HG02610 (cell line): Measurements from ENCODE around the gene SHE.
"Not testable (repeated sequence)": the region's sequence is repeated elsewhere in the genome, so short reads cannot be mapped to it uniquely, and the experiment has no call there.

ENCODE experiments used
- ATAC-seq: cut with Tn5 transposase; IDR thresholded peaks from one replicate; pipeline ENCODE4 v1.9.1; 2021; ENCODE audit warnings: mild to moderate bottlenecking, moderate library complexity; ENCODE audit not compliant: unreplicated experiment

SHE gene

DNA sequence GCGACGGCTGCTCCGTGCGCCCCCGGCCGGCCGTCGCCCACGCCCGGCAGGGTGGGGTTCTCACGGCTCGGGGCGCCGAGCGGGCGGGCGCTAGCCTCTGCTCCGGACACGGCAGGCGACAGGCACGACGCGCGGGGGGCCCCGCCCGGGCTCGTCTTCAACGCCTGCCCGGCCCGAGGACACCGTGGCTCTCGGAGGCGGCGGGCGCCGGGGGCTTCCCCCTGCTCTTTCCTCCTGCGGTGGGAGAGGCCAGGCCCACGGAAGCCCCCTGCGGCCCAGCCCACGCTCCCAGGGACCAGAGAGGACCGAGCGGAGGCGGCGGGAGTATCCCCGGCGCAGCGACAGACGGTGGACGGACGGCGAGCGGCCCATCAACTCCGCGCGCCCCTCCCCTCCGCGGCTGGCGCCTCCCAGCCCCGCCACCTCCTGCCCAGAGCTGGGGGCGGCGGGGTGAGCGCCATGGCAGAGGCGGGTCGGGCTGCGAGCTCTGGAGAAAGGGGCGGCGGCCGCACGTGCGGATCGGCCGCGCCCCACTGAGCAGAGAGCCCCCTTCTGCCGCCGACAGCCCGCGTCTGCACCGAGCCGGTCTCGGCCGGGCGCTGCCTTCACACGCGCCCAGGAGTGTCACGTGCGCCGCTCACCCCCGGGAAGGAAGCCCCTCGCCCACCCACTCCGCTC is at the start of gene SHE, which contains the start of gene TDRD10:
Gene SHE (minus strand): TSS at position 347 of the 678 bp plus-strand sequence. CDS start 386 bp downstream, outside the sequence.
Gene TDRD10 (plus strand): TSS at position 154 of the 678 bp plus-strand sequence. CDS start 4,685 bp downstream, outside the sequence.
- ATAC-seq: no peak

DNA sequence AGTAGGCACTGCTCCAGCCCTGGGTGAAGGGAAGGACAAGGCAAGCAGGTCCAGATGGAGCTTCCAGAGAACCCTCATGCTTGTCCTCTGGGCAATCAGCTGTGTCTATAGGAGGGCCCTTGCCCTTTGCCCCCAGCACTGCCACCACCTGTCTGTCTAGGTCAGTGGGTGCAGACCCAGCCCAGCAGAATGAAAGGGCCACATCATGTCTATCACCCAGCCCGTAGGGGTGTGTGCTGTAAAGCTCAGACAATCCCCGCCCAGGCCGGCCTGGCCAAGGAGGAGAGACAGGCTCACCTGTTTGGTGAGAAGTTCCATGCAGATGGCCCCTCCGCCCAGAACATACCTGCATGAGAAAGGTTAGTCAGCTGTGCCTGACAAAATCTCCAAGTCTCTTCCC is 49.3 kb upstream of the SHE start:
- ATAC-seq: no peak

DNA sequence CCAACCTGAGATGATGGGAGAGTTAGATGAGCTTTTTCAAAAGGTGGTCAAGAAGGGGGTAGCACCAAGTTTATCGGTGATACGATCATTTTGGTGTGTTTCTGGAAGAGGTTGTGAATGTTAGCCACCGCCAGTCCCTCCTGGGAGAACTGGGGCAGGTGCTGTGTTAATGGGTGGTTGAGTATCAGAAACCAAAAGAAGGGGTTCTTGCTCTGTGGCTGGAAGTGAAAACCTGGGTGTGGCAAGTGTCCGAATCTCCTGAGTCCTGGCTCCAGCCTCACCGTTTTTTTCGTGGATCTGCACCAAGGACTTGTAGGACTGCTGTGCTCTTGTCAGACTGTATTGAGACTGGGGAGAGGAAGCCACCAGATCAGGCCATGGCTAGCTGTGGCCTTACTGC is 48.4 kb upstream of the SHE start:
- ATAC-seq: no peak

DNA sequence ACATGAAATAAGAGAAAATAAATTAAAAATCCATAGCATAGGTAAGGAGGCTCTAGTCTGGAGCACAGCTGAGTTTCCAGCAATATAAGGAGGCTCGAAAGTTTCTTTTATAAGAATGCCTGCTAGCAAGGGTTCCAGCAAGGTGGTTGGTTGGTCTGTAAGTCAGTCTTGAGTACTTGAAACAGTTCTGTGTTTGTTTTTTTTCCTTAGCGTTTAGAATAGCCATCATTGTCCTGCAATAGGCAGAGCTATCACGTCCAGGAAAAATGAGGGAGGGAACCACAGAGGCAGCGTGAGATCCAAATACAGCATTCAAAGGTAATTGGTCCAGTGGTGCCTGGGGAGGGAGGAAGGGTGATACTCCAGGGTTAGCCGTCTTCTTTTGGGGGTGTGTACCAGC is 47.9 kb upstream of the SHE start:
- ATAC-seq: no peak

DNA sequence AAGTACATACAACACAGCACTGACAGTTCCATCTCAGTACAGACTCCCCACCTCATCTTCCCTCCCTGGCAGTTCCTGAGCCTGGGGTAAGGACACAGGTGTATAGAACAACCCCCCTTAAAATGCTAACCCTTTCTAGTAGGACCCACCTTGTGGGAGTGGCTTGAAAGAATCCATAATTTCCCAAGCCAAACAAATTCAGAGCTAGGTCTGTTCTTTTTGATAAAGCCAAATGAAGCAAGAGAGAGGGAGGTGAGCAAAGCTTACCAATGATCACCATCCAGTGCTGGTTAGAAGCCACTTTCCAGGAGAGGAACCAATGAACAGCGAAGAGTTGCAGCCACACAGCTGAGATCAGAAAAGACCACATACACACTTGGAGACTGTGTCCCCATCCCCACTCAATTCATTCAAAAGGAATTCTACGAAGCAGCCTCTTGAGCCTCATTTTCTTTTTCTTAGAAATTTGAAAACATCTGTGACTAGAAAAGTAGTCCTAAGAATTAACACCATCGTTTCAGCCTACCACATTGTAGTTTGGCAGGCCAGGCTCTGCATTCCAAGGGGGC is 47.1 kb upstream of the SHE start:
- no peak for ATAC-seq

DNA sequence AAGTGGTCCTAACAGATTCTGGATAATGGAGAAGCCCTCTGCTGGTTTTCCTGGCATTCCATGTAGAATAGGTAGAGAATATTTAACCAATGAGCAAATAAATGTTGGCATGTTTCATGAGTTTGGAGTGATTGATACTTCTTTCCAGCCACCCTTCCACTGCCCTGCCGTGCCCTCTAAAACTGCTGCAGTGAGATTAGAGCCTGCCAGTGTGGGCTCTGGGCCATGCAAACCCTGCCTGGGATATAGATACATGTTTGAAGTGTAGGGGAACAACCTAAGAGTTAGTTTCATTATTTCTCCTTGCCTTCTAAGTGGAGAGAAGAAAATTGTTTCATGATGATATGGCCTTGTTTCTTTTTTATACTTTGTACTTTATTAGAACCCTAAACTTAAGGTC is 45.8 kb upstream of the SHE start:
- no peak for ATAC-seq

DNA sequence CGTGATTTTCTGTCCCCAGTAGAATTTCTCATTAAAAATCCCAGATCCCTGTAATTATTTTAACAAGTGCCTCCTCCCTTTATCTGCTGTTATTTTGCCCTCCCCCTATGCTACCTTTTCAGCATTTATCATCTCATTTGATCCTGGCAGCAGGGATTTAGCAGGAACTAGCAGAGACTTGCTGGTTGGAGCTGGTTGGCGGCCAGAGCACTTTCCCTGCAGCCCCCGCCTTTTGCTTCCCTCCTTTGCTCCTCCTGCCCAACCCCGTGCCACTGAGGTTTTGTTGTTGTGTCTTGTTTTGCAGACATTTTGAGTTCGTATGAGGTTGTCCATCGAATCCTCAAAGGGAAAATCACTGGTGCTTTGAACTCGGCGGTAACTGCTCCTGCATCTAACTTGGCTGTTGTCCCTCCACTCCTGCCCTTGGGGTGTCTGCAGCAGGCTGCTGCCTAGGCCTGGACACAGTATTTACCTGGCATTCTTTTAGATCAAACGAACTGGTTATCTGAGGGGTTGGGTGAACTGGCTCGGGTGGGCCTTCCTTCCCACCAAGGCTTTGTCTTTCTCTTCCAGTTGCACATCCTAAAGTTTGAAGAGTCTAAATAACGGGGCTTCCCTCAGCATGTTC is 45.0 kb upstream of the SHE start:
- no peak for ATAC-seq

DNA sequence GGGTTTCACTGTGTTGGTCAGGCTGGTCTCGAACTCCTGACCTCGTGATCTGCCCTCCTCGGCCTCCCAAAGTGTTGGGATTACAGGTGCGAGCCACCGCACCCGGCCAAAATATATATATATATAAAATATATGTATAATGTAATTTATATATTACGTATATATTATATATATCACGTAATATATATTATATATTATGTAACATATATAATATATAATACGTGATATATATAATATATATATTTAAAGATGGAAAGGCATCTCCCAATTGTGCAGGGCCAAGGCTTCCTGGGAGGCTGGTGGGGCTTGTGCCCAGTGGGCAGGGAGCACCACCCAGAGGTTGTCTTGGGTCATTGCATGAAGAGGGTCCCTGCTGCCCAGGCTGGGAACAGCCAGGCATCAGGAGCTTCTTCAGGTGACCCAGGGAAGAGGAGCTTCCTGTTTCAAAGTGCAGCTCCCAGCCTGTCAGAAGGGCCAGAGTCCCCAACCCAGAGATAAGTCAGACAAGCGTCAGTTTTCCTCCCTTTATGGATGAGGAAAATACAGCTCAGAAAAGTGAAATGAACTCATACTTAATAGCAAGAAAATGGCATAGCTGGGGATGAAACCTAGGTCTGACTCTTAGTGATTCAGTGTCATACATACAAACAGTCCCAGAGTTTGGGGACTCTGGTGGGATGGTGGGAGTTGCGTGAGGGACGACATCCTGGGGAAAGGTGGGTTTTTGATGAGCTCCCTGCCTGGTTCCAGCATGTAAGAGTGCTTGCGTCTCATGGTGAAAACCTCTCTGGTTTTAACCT is 44.3 kb upstream of the SHE start:
- no peak for ATAC-seq

DNA sequence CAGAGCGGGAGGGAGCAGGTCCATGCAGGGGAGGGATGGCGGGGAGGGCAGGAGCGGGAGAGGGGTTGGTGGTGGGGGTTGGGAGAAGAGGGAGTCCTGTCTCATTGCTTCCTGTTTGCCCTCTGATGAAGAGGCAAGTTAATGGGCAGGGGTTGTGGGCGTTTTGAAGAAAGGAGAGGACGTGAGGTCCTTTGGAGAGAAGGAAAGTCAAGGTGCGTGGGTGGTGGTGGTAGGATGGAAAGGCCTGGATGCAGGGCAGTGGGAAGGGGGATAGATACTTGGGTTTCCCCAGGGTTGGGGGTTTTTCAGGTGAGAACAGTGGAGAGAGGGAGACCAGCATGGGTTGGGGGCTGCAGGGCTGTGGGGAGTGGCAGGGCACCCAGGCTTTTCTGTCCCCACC is 39.0 kb upstream of the SHE start:
- no peak for ATAC-seq

DNA sequence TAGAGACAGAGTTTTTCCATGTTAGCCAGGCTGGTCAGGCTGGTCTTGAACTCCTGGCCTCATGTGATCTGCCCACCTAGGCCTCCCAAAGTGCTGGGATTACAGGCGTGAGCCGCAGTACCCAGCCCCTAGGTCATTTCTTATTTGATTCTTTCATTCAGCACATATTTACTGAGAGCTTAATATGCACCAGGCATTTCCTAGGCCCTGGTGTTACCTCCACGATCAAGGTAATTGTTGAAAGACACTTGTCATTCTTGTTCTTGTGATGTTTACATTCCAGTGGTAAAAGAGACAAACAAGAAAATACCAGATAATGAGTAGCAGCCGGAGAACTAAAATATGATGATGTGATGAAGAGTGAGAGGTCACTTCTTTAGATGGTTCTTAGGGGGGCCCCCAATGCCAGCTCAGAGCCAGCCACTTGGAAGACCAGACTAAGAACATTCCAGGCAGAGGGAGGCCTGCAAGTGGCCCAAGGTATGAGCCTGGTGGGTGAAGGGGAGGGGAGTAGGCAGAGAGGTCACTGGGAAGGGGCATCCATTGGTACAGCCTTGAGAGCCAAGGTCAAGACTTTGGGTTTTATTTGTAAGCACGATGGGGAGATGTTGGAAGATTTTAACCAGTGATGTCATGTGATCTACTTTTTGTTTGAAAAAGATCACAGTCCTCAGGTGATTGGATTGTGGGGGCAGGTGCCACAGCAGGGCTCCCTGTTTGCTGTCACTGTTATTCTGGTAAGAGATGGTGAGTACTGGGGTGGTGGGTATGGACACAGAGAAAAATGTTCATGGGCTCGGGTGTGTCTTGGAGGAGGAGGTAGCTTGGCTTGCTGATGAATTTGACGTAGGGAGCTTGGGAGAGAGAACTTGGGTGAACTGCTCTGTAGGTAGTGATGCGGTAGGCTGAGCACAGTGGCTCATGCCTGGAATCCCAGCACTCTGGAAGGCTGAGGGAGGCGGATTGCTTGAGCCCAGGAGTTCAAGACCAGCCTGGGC is 37.6 kb upstream of the SHE start:
- no peak for ATAC-seq

DNA sequence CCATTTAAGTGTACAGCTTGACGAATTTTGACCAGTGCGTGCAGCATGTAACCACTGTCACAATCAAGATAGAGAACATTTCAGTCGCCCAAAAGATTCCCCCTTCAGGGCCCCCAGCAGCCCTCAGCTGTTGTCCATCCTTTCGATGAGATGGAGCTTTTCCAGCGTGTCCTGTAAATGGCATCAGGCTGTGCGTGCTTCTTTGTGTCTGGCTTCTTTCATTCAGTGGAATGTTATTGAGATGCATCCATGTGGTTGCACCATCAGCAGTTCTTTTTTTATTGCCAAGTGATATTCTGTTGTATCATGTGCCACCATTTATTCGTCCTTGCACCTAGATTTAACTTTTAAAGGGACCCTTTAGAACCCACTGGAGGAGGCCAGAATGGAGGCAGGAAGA is 34.4 kb upstream of the SHE start:
- ATAC-seq: no peak

DNA sequence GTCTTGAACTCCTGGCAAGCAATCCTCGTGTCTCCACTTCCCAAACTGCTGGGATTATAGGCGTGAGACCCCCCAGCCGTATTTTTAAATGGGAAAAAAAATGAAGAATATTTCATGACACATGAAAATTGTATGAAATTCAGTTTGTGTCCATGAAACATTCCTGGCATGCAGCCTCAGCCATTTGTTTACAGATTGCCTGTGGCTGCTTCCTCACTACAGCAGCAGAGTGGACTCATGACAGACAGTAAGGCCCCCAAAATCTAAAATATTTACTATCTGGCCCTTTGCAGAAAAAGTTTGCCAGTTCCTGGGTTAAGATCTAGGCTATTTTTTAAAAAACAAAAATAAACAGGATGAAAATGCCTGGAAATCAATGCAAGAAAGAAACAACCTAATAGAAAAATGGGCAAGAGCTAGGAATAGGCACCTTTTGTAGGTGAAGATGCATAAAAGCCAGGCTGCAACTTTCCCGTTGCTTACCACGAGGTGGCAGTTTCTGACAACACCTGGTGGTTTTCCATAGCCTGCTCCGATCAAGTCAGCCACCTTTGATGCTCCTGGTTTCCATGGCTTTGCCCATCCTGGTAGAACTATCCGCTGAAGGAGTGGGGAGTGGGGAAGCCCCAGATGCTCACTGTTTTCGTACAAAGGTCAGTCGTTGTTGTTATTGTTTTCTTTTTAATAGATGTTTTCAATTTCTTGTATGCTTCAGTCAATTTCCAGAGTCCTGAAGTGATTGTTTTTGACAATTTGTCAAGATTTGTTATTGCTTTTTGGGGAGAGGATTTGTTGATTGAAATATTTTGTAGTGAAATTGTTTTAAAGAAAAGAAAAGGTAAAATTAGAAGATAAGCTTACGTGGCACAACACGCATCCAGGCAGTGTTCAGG is 32.0 kb upstream of the SHE start:
- no peak for ATAC-seq

DNA sequence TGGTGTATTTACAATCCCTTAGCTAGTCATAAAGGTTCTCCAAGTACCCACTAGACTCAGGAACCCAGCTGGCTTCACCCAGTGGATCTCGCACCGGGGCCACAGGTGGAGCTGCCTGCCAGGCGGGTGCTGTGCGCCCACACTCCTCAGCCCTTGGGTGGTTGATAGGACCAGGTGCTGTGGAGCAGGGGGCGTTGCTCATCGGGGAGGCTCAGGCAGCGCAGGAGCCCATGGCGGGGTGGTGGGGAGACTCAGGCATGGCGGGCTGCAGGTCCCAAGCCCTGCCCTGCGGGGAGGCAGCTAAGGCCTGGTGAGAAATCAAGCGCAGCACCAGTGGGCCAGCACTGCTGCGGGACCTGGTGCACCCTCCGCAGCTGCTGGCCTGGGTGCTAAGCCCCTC is 29.7 kb upstream of the SHE start:
- not testable (repeated sequence) for ATAC-seq

DNA sequence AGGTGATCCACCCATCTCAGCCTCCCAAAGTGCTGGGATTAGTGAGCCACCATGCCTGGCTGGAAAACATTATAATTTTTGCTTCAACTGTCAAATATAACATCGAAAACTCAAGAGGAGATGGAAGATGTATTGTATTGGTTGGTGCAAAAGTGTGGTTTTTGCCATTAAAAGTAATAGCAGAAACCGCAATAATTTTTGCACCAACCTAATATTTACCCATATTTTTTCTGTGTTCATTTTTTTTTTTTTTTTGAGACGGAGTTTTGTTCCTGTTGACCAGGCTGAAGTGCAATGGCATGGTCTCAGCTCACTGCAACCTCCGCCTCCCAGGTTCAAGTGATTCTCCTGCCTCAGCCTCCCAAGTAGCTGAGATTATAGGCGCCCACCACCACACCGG is 27.1 kb upstream of the SHE start:
- no peak for ATAC-seq

DNA sequence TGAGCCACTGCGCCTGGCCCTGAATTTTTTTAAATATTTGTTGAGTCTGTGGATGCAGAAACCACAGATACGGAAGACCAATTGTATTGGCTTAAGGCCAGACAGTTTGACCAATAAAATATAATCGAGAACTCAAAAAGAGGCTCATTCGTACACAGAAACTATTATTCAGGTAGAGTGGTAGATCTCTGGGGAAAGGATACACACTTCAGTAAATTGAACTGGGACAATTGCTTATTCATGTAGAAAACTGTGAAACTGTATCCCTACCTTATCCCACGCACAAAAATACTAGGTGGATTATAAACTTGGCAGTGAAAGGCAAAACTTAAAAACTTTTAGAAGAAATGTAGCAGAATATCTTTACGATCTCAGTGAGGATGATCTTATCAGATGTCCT is 25.0 kb upstream of the SHE start:
- ATAC-seq: no peak

DNA sequence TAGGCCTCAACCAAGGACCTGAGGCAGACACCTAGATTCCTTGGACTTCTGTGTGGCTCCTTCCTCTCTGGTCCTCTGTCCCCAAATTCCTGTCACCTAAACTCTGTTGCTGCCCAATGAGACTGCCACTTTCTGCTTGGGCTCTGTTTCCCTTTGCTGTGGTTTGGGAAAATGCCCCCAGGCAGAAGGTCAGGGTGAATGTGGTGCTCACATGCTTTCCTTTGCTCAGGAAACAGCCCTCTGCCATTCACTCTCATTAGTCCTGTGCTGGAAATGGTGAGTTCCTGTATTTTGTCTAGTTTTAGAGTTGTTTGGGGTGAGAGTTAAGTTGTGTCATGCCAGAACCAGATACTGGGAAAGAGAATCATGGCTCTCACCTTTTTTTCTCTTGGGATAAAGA is 22.7 kb upstream of the SHE start:
- no peak for ATAC-seq

DNA sequence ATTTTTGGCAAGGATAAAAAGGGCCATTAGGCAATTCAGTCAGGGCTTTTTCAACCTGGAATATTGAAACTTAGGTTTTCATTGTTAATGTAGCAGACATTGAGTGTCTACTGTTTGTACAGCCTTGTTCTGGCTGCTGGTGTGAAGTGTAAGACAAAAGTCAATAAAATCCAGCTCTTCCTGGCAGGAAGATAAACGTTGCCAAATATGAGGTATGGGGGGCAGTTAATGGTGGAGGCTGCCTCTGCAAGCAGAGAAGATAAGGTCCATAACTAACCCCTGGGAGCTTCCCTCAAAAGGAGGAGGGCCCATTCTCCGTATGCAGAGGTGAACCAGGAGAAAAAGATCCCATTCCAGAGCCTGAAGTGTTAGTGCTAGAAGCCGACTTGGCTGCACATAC is 19.5 kb upstream of the SHE start:
- ATAC-seq: no peak

DNA sequence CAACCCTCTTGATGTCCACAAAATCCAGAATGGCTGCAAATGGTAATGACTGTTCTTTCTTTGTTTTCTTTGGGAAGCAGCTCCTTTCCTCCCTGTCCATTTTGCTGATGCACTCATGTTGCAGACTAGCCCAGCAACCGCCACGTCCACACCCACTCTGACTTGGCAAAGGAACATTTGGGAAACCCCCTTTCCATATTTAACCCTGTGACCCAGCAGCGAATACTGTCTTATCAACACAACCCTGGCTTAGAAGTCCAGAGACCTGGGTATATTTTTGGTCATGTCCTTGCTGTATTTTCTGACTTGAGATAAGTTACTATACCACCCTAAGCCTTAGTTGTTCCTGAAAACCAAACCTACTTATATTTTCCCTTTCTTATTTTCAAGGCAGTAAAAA is 18.1 kb upstream of the SHE start:
- no peak for ATAC-seq

DNA sequence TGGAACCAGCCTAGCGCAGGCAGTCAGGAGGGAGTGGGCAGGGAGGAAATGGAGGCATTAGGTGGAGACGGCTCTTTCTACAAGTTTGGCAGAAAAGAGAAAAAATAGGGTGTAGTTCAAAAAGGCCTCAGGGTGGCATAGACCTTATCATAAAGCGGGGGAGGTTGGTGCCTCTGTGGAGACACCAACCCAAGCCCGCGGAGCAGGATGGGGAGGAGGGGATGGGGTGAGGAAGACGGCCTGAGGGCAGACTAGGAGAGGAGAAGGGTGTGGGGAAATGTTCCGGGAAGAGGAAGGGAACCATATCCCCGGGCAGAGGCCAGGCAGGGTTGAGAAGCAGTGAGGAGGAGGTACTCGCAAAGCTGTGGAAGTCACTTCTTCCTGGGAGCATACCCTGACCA is 17.4 kb upstream of the SHE start:
- no peak for ATAC-seq
